Stimulated activated CD4-positive, alpha-beta T cell treated with anti-CD3 and anti-CD28 coated beads, TNF-alpha, amount 100 ng/mL, for 1 hour (primary cell): ENCODE results near the gene IRX4.

ENCODE experiments used
- DNase-seq, 3 donors: peaks; one replicate each; pipeline ENCODE4 v3.0.0-alpha.2; 2020; ENCODE audit warnings: low read depth in 3 of 3, low spot score in 1 of 3

IRX4 gene

GRCh38 chr5:1892685-1893445 lies 10.1 kb upstream of the IRX4 start:
- DNase-seq = no peak

- no peak for DNase-seq
These were observed 9.5 kb upstream of the IRX4 start for GRCh38 chr5:1892211-1892610.

GRCh38 chr5:1891391-1891790 lies 8.7 kb upstream of the IRX4 start:
- DNase-seq = no peak

GRCh38 chr5:1890296-1890695 lies 7.6 kb upstream of the IRX4 start:
- DNase-seq = no peak

- DNase-seq = no peak
These were observed 6.8 kb upstream of the IRX4 start for GRCh38 chr5:1889321-1890065.

GRCh38 chr5:1888541-1889251 lies 6.0 kb upstream of the IRX4 start:
- no peak for DNase-seq

- DNase-seq = no peak
These were observed 5.0 kb upstream of the IRX4 start for GRCh38 chr5:1887588-1888360.

GRCh38 chr5:1886846-1887587 lies 4.3 kb upstream of the IRX4 start:
- DNase-seq = no peak

GRCh38 chr5:1885868-1886845 lies 3.4 kb upstream of the IRX4 start:
- no peak for DNase-seq

- no peak for DNase-seq
These were observed 2.7 kb upstream of the IRX4 start for GRCh38 chr5:1885404-1885755.

- no peak for DNase-seq
These were observed 2.1 kb upstream of the IRX4 start for GRCh38 chr5:1884678-1885403.

- no peak for DNase-seq
These were observed 1.4 kb upstream of the IRX4 start for GRCh38 chr5:1883925-1884677.

- no peak for DNase-seq
These were observed 597 bp upstream of the IRX4 start for GRCh38 chr5:1883120-1883924.

GRCh38 chr5:1881731-1882336 lies 891 bp downstream of the IRX4 start:
- DNase-seq = no peak

GRCh38 chr5:1881098-1881572 lies 1.6 kb downstream of the IRX4 start:
- no peak for DNase-seq

- DNase-seq = no peak
These were observed 2.2 kb downstream of the IRX4 start for GRCh38 chr5:1880377-1881025.
